Measurements from ENCODE around the gene CLIP1.
"Not testable (repeated sequence)": the region's sequence is repeated elsewhere in the genome, so short reads cannot be mapped to it uniquely, and the experiment has no call there.

Gene CLIP1

DNA sequence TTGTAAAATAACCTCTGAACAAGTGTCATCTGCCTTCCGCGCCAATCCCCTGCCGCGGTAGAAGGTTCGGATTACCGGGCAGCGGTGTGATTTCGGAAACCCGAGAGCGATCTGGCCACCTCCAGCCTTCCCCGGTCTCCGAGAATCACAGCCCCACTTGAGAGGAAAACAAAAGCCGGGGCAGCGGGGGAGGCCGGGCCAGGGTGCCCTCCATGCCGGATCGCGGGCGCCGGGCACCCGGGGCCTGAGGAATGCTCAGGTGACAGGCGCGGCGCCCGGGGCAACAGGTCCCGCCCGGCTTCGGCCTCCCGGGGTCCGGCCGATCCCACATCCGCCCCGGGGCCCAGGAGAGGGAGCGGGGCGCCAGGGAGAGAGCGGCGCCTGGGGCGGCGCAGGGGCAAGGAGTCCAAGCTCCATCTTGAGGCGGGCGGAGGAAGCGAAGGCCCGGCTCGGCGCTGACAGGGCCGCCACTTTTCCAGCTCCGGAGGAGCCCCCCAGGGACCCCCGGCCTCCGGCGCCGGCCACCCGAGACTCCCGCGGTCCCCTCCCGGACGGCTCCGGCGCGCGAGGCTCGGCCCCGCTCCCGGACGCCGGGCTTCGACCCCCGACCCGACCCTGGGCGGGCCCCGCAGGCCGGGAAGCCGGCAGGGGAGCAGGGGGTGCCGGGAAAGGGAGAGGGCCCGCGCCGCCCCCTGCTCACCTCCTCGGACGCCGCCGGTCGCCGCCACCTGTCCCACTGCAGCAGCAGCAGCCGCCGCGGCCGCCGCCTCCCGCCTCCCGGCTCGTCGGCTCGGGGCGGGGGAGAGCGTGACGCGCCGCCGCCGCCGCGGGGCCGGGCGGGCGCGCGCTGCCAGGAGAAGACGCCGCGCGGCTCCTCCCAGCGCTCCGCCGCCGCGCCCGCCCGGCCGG is at the start of gene CLIP1:
TSS of gene CLIP1 (minus strand) at position 849 of the 909 bp plus-strand sequence. CDS start 42,217 bp downstream, outside the sequence.
- DNase-seq (ENCODE audit: low read depth in 2 of 2) = peak; percentile 36 to 57

DNA sequence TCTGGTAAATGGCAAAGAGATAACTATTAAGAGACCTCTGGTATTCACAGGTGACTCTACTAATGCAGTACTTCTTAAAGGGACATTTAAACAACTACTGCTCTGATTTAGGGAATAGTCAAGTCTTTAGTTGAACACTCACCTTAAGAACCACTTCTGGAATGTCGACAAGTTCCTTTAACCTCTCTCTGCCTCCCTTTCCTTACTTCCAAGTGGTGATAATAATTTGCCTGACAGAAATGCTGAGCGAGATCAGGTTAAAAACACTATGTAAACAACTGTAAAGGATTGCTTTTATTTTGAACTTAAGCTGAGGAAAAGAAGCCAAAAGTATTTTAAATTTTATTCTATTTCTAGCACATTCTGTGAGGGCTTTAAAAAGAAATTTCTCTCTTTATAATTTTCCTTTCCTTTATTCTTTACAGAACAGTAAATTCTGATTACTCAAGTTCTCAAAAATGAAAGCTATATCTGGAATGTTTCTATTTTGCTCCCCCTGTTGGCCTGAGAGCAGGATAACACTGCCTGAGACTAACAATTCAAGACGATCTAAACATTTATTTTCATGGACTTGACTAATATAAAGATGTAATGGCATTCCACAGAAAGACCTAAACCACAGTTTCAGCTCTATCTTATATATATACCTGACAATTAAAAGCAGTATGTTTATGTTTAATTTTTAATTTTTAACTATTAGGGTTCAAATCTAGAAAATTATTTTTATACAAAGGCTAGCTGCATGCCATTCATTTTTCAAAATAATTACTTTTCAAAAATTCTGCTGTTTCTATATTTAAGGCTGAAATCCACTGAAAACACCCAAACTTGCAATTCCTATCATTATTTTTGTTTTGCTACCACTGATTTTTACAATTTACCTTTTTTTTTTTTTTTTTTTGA is 49.1 kb upstream of the CLIP1 start:
- no peak for DNase-seq (ENCODE audit: low read depth in 2 of 2)

DNA sequence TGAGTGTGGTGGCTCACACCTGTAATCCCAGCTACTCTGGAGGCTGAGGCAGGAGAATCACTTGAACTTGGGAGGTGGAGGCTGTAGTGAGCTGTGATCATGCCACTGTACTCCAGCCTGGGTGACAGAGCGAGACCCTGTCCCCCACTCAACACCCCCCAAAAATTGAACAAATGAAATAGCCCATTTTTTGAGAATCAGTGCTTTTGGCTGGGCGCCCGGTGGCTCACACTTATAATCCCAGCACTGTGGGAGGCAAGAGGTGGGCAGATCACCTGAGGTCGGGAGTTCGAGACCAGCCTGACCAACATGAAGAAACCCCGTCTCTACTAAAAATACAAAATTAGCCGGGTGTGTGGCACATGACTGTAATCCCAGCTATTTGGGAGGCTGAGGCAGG is 48.1 kb upstream of the CLIP1 start:
- not testable (repeated sequence) for DNase-seq (ENCODE audit: low read depth in 2 of 2)

DNA sequence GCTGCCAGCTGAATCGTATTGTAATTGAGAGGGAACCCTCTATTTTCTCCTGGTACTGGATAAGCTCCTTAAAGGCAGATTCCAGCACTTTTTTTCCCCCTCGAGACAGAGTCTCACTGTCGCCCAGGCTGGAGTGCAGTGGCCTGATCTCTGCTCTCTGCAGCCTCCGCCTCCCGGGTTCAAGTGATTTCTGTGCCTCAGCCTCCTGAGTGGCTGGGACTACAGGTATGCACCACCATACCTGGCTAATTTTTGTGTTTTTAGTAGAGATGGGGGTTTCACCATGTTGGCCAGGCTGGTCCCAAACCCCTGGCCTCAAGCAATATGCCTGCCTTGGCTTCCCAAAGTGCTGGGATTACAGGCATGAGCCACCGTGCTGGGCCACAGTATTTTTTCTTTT is 47.4 kb upstream of the CLIP1 start:
- DNase-seq (ENCODE audit: low read depth in 2 of 2) = not testable (repeated sequence)

DNA sequence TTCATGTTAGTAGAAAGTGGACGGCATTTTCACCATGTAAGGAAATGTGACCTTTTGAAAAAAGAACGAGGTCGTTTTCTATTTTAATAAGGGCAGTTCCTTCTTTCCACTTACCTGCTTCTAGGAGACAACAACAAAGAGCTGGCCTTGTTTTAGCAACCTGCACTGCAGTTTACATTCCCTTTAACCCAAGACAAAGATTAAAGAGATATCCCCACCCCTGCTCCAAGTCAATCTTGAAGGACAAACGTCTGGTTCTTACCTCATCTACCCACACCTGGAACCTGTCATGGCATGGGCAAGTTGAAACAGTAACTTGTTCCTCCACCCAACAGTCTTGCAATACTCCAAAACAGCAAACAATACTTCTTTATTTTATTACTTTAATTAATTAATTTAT is 45.5 kb upstream of the CLIP1 start:
- no peak for DNase-seq (ENCODE audit: low read depth in 2 of 2)

DNA sequence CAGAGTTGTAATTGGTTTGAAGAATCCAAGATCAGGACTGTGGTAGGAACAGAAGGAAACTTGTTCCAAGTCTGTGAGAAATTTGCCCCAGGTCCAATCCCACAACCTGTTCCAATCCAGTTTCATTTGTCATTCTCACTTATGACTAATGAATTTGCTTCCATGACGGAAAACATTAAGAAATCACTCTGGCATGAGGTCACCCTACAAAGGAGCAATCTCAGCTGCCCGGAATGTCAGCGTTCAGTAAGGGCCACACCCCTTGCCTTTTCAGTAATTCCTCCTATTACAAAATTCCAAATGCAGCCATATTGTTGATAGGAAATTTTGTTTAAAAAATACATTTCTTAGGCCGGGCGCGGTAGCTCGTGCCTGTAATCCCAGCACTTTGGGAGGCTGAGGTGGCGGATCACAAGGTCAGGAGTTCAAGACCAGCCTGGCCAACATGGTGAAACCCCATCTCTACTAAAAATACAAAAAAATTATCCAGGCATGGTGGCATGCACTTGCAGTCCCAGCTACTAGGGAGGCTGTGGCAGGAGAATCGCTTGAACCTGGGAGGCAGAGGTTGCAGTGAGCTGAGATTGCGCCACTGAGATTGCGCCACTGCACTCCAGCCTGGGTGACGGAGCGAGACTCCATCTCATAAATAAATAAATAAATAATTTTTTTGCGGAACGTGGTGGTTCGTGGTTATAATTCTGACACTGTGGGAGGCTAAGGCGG is 42.0 kb upstream of the CLIP1 start:
- not testable (repeated sequence) for DNase-seq (ENCODE audit: low read depth in 2 of 2)

DNA sequence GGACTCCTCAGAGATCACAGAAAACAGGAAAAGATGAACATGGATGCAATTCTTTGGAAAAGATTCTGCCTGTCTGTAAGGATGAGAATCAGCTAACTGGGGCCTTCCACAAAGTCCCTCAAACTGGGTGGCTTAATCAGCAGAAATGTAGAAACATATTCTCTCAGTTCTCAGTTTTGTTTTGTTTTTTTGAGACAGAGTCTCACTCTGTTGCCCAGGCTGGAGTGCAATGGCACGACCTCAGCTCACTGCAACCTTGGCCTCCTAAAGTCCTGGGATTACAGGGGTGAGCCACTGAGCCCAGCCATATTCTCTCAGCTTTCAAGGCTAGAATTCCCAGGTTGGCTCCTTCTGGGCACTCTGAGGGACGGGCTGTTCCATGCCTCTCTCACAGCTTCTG is 38.2 kb upstream of the CLIP1 start:
- no peak for DNase-seq (ENCODE audit: low read depth in 2 of 2)

DNA sequence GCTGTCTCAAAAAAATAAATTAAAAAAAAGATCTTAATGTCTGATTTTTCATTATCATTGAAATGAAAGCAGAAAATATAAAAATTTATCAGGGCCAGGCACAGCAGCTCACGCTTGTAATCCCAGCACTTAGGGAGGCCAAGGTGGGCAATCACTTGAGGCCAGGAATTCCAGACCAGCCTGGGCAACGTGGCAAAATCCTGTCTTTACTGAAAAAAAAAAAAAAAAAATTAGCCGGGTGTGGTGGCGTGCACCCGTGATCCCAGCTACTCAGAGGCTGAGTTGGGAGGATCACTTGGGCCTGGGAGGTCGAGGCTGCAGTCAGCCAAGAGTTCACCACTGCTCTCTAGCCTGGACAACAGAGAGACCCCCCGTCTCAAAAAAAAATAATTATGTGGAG is 37.6 kb upstream of the CLIP1 start:
- no peak for DNase-seq (ENCODE audit: low read depth in 2 of 2)

DNA sequence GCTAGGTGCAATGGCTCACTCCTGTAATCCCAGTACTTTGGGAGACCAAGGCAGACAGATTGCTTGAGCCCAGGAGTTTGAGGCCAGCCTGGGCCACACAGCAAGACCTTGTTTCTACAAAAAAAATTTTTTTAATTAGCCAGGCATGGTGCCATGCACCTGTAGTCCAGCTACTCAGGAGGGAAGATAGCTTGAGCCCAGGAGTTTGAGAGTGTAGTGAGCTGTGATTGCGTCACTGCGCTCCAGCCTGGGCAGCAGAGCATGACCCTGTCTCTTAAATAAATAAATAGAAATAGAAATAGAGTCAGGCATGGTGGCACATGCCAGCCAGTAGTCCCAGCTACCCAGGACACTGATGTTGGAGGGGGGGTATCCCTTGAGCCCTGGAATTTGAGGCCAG is 36.7 kb upstream of the CLIP1 start:
- DNase-seq (ENCODE audit: low read depth in 2 of 2) = no peak

DNA sequence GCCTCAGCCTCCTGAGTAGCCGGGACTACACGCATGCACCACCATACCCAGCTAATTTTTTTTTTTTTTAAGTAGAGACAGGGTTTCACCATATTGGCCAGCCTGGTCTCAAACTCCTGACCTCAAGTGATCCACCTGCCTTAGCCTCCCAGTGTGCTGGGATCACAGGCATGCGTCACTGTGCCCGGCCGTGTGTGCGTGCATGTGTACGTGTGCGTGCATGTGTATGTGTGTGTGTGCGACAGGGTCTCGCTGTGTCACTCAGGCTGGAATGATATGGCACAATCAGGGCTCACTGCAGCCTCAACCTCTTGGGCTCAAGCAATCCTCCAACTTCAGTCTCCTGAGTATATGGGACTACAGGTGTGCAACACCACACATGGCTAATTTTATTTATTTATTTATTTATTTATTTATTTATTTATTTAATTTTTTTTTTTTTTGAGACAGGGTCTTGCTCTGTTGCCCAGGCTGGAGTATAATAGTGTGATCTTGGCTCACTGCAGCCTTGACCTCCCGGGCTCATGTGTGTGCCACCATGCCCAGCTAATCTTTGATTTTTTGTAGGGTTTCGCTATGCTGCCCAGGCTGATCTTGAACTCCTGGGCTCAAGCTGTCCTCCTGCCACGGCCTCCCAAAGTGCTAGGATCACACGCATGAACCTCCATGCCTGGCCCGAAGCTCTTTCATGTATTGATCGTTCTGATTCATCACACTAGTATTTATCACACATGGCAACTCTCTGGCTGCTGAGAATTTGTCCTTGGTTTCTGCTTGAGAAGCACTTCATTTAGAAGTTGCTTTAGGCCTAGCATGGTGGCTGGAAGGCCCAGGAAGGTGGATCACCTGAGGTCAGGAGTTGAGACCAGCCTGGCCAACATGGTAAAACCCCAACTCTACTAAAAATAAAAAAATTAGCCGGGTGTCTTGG is 35.9 kb upstream of the CLIP1 start:
- no peak for DNase-seq (ENCODE audit: low read depth in 2 of 2)

DNA sequence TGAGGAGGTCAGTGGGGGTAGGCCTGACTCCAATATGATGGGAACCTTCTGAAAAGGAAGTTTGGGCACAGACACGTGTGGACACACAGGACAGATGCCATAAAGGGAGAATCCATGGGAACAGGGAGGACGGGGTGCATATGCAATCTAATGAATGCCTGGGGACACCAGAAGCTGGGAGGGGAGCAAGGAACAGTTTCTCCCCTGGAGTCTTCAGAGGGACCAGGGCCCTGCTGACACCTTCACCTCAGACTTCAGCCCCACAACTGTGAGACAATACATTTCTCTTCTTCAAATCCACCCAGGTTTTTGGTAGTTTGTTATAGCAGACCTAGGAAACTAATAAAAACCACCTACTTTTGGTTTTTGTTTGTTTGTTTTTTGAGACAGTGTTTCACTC is 35.2 kb upstream of the CLIP1 start:
- DNase-seq (ENCODE audit: low read depth in 2 of 2) = no peak

DNA sequence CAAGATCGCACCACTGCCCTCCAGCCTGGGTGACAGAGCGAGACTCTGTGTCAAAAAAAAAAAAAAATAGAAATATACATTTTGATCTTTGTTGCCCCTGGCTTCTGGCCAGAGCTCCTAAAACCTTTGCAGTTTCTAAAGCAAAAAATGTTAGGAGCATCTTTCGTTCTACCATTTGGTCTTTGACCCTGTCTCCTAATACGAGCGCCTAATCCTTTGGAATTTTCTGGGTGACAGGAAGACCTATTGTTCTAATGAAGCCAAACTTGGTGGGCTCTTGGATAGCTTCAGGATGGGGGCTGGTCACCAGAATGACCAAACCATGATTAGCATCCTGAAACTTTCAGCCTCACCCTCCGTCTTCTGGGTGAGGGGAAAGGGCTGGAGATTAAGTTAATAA is 32.3 kb upstream of the CLIP1 start:
- DNase-seq (ENCODE audit: low read depth in 2 of 2) = no peak

DNA sequence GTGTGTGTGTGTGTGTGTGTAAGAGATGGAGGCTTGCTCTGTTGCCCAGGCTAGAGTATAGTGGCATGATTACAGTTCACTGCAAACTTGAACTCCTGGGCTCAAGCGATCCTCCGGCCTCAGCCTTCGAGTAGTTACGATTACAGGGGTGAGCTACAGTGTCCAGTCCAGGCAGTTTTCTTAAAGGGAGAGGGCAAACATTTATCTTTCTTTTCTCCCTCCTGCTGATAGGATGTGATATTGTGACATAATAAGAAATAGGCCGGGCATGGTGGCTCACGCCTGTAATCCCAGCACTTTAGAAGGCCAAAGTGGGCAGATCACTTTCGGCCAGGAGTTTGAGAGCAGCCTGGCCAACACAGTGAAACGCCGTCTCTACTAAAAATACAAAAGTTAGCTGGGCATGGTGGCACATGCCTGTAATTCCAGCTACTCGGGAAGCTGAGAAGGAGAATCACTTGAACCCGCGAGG is 31.8 kb upstream of the CLIP1 start:
- no peak for DNase-seq (ENCODE audit: low read depth in 2 of 2)

DNA sequence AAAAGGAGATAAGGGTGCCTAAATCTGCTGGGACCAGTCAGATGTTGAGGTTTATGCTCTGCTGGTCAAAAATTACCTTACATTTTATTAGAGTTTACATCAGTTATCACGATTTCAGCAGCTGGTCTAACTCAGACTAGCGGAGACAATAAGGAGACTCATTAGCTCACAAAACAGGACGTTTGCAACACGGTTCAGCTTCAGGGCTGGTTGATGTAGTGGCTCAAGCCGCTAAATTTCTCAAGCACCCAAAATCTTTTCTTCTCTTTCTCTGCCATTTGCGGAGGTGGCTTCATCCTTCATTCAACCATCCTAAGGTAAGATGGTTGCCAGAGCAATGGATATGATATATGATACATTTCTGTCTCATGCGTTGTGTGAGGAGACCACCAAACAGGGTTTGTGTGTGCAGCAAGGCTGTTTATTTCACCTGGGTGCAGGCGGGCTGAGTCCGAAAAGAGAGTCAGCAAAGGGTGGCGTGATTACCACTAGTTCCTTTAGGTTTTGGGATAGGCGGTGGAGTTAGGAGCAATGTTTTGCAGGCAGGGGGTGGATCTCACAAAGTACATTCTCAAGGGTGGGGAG is 30.3 kb upstream of the CLIP1 start:
- DNase-seq (ENCODE audit: low read depth in 2 of 2) = no peak

DNA sequence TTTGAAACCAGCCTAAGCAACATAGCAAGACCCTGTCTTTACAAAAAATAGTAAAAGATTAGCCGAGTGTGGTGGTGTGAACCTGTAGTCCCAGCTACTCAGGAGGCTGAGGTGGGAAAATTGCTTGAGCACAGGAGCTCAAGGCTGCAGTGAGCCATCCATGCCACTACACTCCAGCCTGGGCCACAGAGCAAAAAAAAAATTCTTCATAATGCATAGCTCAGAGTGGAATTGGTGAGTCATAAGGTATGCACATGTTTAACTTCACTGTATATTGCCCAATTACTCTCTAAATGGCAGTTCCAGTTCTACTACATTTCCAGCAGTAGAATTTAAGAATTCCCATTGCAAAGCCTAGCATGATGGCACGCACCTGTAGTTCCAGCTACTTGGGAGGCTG is 26.8 kb upstream of the CLIP1 start:
- DNase-seq (ENCODE audit: low read depth in 2 of 2) = no peak

DNA sequence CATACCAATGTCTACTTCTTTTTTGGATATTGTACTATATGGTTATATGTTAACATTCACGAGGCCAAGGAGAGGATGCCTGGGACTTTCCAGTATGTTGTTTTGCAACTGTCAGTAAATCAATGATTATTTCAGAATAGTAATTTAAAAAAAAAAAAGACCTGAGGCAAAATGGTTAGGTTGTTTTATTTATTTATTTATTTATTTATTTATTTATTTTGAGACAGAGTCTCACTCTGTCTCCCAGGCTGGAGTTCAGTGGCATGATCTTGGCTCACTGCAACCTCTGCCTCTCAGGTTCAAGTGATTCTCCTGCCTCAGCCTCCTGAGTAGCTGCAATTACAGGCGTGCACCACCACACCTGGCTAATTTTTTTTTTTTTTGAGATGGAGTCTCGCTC is 25.4 kb upstream of the CLIP1 start:
- DNase-seq (ENCODE audit: low read depth in 2 of 2) = not testable (repeated sequence)

DNA sequence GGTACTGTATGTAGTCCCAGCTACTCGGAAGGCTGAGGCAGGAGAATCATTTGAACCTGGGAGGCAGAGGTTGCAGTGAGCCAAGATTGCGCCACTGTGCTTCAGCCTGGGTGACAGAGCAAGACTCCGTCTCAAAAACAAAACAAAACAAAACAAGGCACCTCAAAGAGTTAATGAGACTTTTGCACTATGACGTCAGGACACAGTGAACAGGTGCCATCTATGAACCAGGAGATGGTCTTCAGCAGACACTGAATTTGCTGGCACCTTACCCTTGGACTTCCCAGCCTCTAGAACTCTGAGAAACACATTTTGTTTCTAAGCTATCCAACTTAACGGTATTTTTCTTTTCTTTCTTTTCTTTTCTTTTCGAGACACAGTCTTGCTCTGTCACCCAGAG is 23.9 kb upstream of the CLIP1 start:
- not testable (repeated sequence) for DNase-seq (ENCODE audit: low read depth in 2 of 2)

DNA sequence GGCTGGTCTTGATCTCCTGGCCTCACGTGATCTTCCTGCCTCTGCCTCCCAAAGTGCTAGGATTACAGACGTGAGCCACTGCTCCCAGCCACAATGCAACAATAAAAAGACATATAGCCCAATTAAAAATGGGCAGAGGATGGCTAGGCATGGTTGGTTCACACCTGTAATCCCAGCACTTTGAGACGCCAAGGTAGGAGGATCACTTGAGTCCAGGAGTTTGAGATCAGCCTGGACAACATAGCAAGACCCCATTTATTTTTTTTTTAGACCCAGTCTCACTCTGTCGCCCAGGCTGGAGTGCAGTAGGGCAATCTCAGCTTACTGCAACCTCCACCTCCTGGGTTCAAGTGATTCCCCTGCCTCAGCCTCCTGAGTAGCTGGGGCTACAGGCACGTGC is 21.6 kb upstream of the CLIP1 start:
- not testable (repeated sequence) for DNase-seq (ENCODE audit: low read depth in 2 of 2)

DNA sequence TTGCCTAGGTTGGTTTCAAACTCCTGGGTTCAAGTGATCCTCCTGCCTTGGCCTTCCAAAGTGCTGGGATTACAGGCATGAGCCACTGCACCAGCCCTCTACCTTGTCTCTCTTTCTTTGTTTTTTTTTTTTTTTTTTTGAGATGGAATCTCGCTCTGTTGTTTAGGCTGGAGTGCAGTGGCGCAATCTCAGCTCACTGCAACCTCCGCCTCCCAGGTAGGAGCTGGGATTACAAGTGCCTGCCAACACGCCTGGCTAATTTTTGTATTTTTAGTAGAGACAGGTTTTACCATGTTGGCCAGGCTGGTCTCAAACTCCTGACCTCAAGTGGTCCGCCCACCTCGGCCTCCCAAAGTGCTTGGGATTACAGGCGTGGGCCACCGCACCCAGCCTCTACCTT is 16.4 kb upstream of the CLIP1 start:
- not testable (repeated sequence) for DNase-seq (ENCODE audit: low read depth in 2 of 2)

DNA sequence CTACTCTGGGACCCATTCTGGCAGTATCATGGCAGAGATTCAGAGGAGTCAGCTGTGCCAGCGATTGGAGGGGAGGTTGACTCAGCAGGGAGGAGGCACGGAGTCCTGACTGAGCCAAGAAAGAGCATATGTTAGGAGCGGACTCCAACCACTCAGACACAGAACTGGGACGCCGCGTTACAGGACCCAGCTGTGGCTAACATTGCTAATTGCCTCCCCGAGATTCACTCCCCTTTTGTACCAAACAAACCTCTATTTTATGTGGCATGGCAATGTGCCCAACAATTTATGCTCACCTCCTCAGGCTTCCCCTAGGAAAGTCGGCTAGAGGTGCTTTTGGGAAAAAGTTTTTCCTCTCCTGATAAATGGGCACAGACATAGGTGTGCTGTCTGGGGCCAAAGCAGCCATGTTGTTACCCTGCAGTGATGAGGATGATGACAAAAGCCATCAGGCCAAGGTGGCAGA is 15.2 kb upstream of the CLIP1 start:
- DNase-seq (ENCODE audit: low read depth in 2 of 2) = no peak

Measured in stimulated activated CD4-positive, alpha-beta T cell treated with anti-CD3 and anti-CD28 coated beads, Interleukin-1b, Interleukin-23, amount 100 ng/mL, for 4 hours (primary cell).